Activated naive CD4-positive, alpha-beta T cell treated with anti-CD3 and anti-CD28 coated beads, Interleukin-2, amount 50 U/mL, for 72 hours (primary cell): ENCODE measurements around the gene CCDC88B. TPM values are rescaled to one million over a fixed set of nuclear protein-coding genes. Genes with fewer than 3 reads are reported as not detected.

ENCODE experiments used
- ATAC-seq, 2 donors: fragments of 150-1000 bp; cut with Tn5 transposase; 2 replicates each; pipeline ENCODE4 v1.10.0; 2021; ENCODE audit warnings: mild to moderate bottlenecking in 2 of 2, moderate library complexity in 2 of 2
- DNase-seq, 2 donors: peaks; one replicate each; pipeline ENCODE4 v3.0.0; 2021 to 2022; ENCODE audit warnings: low spot score in 2 of 2
- H3K27ac Mint-ChIP-seq, 2 donors: one replicate each; pipeline ENCODE4 v1.8.0; 2022; ENCODE audit warnings: mild to moderate bottlenecking in 2 of 2, mixed read lengths in 2 of 2
- H3K36me3 Mint-ChIP-seq, 2 donors: one replicate each; pipeline ENCODE4 v1.8.0; 2022; ENCODE audit warnings: mixed read lengths in 2 of 2
- H3K9me3 Mint-ChIP-seq, 2 donors: one replicate each; pipeline ENCODE4 v1.8.0; 2022; ENCODE audit warnings: mixed read lengths in 2 of 2
- total RNA-seq, 2 donors: library from RNA; stranded (reverse); gene quantifications; one replicate each; pipeline ENCODE4 v1.2.3, GENCODE V29; 2022

CCDC88B gene
- total RNA-seq, 2 donors from 2014 or later = 75.0 to 103 TPM

GRCh38 chr11:64396079-64396591 lies 56.1 kb downstream of the CCDC88B start:
- DNase-seq (no peak), ATAC-seq (no peak)
- Mint-ChIP-seq H3K27ac (no peak overlapping the region), H3K9me3 (no peaks in the 10 kb centered on the region), H3K36me3 (no peaks in the 10 kb centered on the region)

DNA sequence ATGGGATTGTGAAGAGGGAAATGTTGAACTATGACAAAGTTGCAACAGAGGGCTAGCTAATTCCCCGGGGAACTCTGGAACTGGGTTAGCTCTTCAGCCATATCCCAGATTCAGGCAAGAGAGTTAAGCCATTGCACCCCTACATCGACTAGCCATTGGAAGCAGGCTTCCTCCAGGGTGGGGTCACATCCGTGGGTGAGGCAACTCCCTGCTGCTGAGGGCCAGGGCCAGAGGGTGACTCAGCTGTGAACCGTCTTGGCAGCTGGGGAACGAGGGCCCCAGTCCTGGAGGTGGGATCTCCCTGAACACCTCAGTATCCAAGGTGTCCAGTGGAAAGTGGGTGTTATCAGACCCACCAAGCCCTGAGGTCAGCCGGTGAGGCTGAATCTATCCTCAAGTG lies 60.1 kb downstream of the CCDC88B start:
- Mint-ChIP-seq H3K36me3 (no peaks in the 10 kb centered on the region), H3K9me3 (no peaks in the 10 kb centered on the region), H3K27ac (no peak overlapping the region)
- ATAC-seq (no peak), DNase-seq (no peak)

DNA sequence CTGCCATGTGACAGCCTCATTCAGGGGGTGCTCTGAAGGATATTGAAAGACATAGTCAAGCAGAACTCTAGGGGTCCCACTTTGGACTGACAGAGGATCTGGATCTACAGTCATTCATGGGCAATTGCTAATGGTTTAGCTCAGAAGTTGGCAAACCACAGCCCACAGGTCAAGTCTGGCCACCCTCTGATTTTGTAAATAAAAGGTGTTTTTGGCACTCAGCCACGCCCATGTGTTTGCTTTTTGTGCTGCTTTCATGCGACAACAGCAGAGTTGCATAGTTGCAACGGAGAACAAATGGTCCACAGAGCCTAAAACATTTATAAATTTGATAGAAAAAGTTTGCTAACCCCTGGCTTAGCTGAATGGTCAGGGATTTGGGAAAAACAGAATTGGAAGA lies 60.7 kb downstream of the CCDC88B start:
- no peaks in the 10 kb centered on the region for H3K36me3 Mint-ChIP-seq
- no peaks in the 10 kb centered on the region for H3K9me3 Mint-ChIP-seq
- H3K27ac Mint-ChIP-seq = no peak overlapping the region
- ATAC-seq = no peak
- no peak for DNase-seq

DNA sequence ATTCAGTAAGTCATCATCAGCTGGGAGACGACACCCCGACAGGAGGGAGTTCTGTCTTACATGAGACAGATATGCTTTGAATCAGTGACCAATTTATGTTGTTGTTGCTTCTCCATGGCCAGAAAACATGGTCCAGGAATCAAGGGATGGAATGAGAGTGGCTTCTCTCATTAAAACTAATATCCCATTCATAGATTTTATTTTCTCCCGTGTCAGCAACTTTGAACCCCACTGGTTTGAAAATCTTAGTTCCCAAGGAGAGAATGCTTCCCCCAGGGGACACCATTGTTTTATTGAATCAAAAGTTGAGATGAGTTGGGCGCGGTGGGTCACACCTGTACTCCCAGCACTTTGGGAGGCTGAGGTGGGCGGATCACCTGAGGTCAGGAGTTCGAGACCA lies 61.8 kb downstream of the CCDC88B start:
- no peak overlapping the region for H3K27ac Mint-ChIP-seq
- no peaks in the 10 kb centered on the region for H3K36me3 Mint-ChIP-seq
- DNase-seq = no peak
- ATAC-seq = no peak
- no peaks in the 10 kb centered on the region for H3K9me3 Mint-ChIP-seq

DNA sequence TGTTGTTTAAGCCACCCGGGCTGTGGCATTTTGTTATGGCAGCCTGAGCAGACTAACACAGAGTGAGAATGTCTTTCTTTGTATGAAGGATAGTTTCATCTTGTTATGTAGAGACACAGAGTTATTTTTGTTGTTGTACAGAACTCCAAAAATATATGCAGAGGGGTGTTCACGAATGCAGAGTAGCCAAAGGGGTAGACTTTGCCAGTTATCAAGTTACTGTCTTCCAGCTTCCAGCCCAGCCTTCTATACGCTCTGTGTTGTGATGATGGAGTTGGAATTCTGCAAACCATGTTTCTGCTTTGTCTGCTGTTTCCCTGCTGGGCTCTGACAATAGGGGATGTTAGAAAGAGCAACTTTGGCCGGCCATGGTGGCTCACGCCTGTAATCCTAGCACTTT lies 63.1 kb downstream of the CCDC88B start:
- no peak overlapping the region for H3K27ac Mint-ChIP-seq
- H3K36me3 Mint-ChIP-seq = no peaks in the 10 kb centered on the region
- H3K9me3 Mint-ChIP-seq = no peaks in the 10 kb centered on the region
- DNase-seq (no peak), ATAC-seq (no peak)

- no peak overlapping the region for H3K27ac Mint-ChIP-seq
- no peaks in the 10 kb centered on the region for H3K36me3 Mint-ChIP-seq
- DNase-seq (no peak), ATAC-seq (no peak)
- H3K9me3 Mint-ChIP-seq = no peaks in the 10 kb centered on the region
Observed at GRCh38 chr11:64406221-64406946, 66.4 kb downstream of the CCDC88B start.

Other genes starting within 250 kb of the CCDC88B start
- 10 to 100 TPM; 11.0 to 25.3 TPM for gene MACROD1, start 174.1 kb upstream of the CCDC88B start, total RNA-seq
- 100 to 1,000 TPM; 328 to 366 TPM for gene STIP1, start 154.0 kb upstream of the CCDC88B start, total RNA-seq
- 100 to 1,000 TPM; 142 to 193 TPM for gene FERMT3, start 133.5 kb upstream of the CCDC88B start, total RNA-seq
- gene TRPT1, start 114.0 kb upstream of the CCDC88B start, total RNA-seq = 10 to 100 TPM; 31.2 to 36.5 TPM
- 10 to 100 TPM; 87.4 to 88.8 TPM for gene NUDT22, start 113.9 kb upstream of the CCDC88B start, total RNA-seq
- 10 to 100 TPM; 26.7 to 48.7 TPM for gene DNAJC4, start 109.7 kb upstream of the CCDC88B start, total RNA-seq
- gene VEGFB, start 105.6 kb upstream of the CCDC88B start, total RNA-seq = 100 to 1,000 TPM in 1 of 2 donors, 10 to 100 TPM in 1; 57.6 to 119 TPM
- 10 to 100 TPM; 27.7 to 36.0 TPM for gene FKBP2, start 99.1 kb upstream of the CCDC88B start, total RNA-seq
- gene PPP1R14B, start 93.3 kb upstream of the CCDC88B start, total RNA-seq = 100 to 1,000 TPM; 177 to 262 TPM
- 10 to 100 TPM; 10.4 to 13.7 TPM for gene PLCB3, start 88.7 kb upstream of the CCDC88B start, total RNA-seq
- gene BAD, start 55.5 kb upstream of the CCDC88B start, total RNA-seq = 10 to 100 TPM in 1 of 2 donors, 1 to 10 TPM in 1; 7.1 to 31.6 TPM
- gene GPR137, start 54.4 kb upstream of the CCDC88B start, total RNA-seq = 10 to 100 TPM; 34.2 to 37.6 TPM
- under 1 TPM; 0.23 to 0.46 TPM for gene KCNK4, start 48.9 kb upstream of the CCDC88B start, total RNA-seq
- gene CATSPERZ, start 39.8 kb upstream of the CCDC88B start, total RNA-seq = under 1 TPM in 1 of 2 donors, not detected in 1; 0.55 TPM
- 10 to 100 TPM; 33.6 to 48.1 TPM for gene ESRRA, start 34.7 kb upstream of the CCDC88B start, total RNA-seq
- 100 to 1,000 TPM; 198 to 213 TPM for gene TRMT112, start 22.6 kb upstream of the CCDC88B start, total RNA-seq
- 100 to 1,000 TPM; 131 to 152 TPM for gene PRDX5, start 22.1 kb upstream of the CCDC88B start, total RNA-seq
- 10 to 100 TPM; 23.2 to 23.8 TPM for gene RPS6KA4, start 19.0 kb downstream of the CCDC88B start, total RNA-seq
- not detected for gene SLC22A11, start 215.7 kb downstream of the CCDC88B start, total RNA-seq